GM23338 (cell line): ENCODE results near the gene ARF1. TPM values are rescaled to one million over a fixed set of nuclear protein-coding genes. Genes with fewer than 3 reads are reported as not detected.

Experiments used
- ATAC-seq: fragments of 200-7000 bp; cut with Tn5 transposase; 3 replicates; pipeline ENCODE4 v1.9.1; 2020
- DNase-seq: peaks from one replicate; pipeline ENCODE4 v3.0.0-alpha.2; 2015; ENCODE audit warnings: low spot score
- H2AFZ ChIP-seq: fragments of 200-600 bp; sonication (generic); 2 replicates; pipeline ENCODE4 v1.8.0; 2016; ENCODE audit warnings: antibody characterized with exemption, mild to moderate bottlenecking, moderate library complexity
- H3F3A ChIP-seq: fragments of 200-600 bp; sonication (generic); replicated peaks from 2 replicates; pipeline ENCODE4 v1.8.0; 2017; ENCODE audit warnings: antibody characterized with exemption, mixed run types, low read depth
- H3K27ac ChIP-seq: fragments of 200-600 bp; sonication (generic); 2 replicates; pipeline ENCODE4 v1.6.1; 2016; ENCODE audit warnings: low read depth
- H3K27me3 ChIP-seq: fragments of 200-600 bp; sonication (generic); 2 replicates; pipeline ENCODE4 v1.8.0; 2016; ENCODE audit warnings: mild to moderate bottlenecking, mixed run types, moderate library complexity; ENCODE audit not compliant: insufficient read depth
- H3K36me3 ChIP-seq: fragments of 200-600 bp; sonication (generic); 2 replicates; pipeline ENCODE4 v1.8.0; 2016; ENCODE audit warnings: mild to moderate bottlenecking; ENCODE audit not compliant: insufficient read depth
- H3K4me1 ChIP-seq: fragments of 200-600 bp; sonication (generic); 2 replicates; pipeline ENCODE4 v1.8.0; 2016; ENCODE audit warnings: mild to moderate bottlenecking, moderate library complexity; ENCODE audit not compliant: insufficient read depth
- H3K4me2 ChIP-seq: fragments of 200-600 bp; sonication (generic); 2 replicates; pipeline ENCODE4 v1.7.1; 2017; ENCODE audit warnings: mixed run types
- H3K4me3 ChIP-seq: fragments of 200-600 bp; sonication (generic); 2 replicates; pipeline ENCODE4 v1.6.1; 2016; ENCODE audit warnings: mixed run types
- H3K79me2 ChIP-seq: fragments of 200-600 bp; sonication (generic); replicated peaks from 2 replicates; pipeline ENCODE4 v1.8.0; 2017; ENCODE audit warnings: mild to moderate bottlenecking; ENCODE audit not compliant: insufficient read depth
- H3K9me2 ChIP-seq: fragments of 200-600 bp; sonication (generic); 2 replicates; pipeline ENCODE4 v1.8.0; 2017; ENCODE audit not compliant: insufficient read depth
- H4K20me1 ChIP-seq: fragments of 200-600 bp; sonication (generic); replicated peaks from 2 replicates; pipeline ENCODE4 v1.8.0; 2017; ENCODE audit warnings: mild to moderate bottlenecking; ENCODE audit not compliant: insufficient read depth
- H3K27ac Mint-ChIP-seq: 2 replicates; pipeline ENCODE4 v1.8.0; 2020; ENCODE audit warnings: inconsistent platforms, mild to moderate bottlenecking, moderate library complexity, mixed read lengths
- H3K27me3 Mint-ChIP-seq: 3 replicates; pipeline ENCODE4 v1.8.0; 2022; ENCODE audit warnings: low read depth, mild to moderate bottlenecking, moderate library complexity, mixed read lengths, inconsistent platforms; ENCODE audit not compliant: insufficient read depth, poor library complexity
- H3K36me3 Mint-ChIP-seq: 3 replicates; pipeline ENCODE4 v1.8.0; 2021; ENCODE audit warnings: low read depth, mild to moderate bottlenecking, inconsistent platforms, moderate library complexity, mixed read lengths
- H3K4me1 Mint-ChIP-seq: 3 replicates; pipeline ENCODE4 v1.8.0; 2020; ENCODE audit warnings: mild to moderate bottlenecking, inconsistent platforms, mixed read lengths
- H3K4me3 Mint-ChIP-seq: 3 replicates; pipeline ENCODE4 v1.8.0; 2021; ENCODE audit warnings: moderate library complexity, mild to moderate bottlenecking, inconsistent platforms, mixed read lengths
- H3K9me3 Mint-ChIP-seq: 3 replicates; pipeline ENCODE4 v1.8.0; 2020; ENCODE audit warnings: moderate library complexity, mild to moderate bottlenecking, inconsistent platforms, mixed read lengths
- CREB1 ChIP-seq: fragments of 250-450 bp; sonication (Bioruptor Pico); IDR thresholded peaks from 2 replicates; pipeline ENCODE4 v1.5.0; 2020; ENCODE audit warnings: low read depth, mild to moderate bottlenecking, moderate library complexity
- EZH2 ChIP-seq: fragments of 200-600 bp; sonication (generic); IDR thresholded peaks from one replicate; pipeline ENCODE4 v1.8.0; 2017; ENCODE audit warnings: antibody characterized with exemption, mild to moderate bottlenecking, low read depth; ENCODE audit not compliant: unreplicated experiment
- EZH2phosphoT487 ChIP-seq: fragments of 200-600 bp; sonication (generic); IDR thresholded peaks from one replicate; pipeline ENCODE4 v1.8.1; 2018; ENCODE audit warnings: antibody characterized with exemption; ENCODE audit not compliant: unreplicated experiment
- JUNB ChIP-seq: IDR thresholded peaks from one replicate; pipeline ENCODE4 v1.6.1; 2016; ENCODE audit warnings: antibody characterized with exemption; ENCODE audit not compliant: unreplicated experiment
- NANOG ChIP-seq: IDR thresholded peaks from 2 replicates; pipeline ENCODE4 v1.6.1; 2016; ENCODE audit warnings: antibody characterized with exemption, borderline replicate concordance
- POLR2AphosphoS5 ChIP-seq: IDR thresholded peaks from 2 replicates; pipeline ENCODE4 v1.6.1; 2016; ENCODE audit warnings: antibody characterized with exemption, low read depth
- STAT1 ChIP-seq: IDR thresholded peaks from one replicate; pipeline ENCODE4 v1.6.1; 2016; ENCODE audit warnings: antibody characterized with exemption; ENCODE audit not compliant: unreplicated experiment
- ZNF114 ChIP-seq: fragments of 250-450 bp; sonication (Bioruptor Pico); IDR thresholded peaks from 2 replicates; pipeline ENCODE4 v1.5.0; 2020; ENCODE audit warnings: mild to moderate bottlenecking, moderate library complexity
- ZNF331 ChIP-seq: fragments of 250-450 bp; sonication (Bioruptor Pico); IDR thresholded peaks from 2 replicates; pipeline ENCODE4 v1.5.0; 2020; ENCODE audit warnings: low read depth, mild to moderate bottlenecking, moderate library complexity
- polyA plus RNA-seq: library from polyadenylated mRNA; unstranded; fragments of >200 nt; fragmentation: Nextera tagmentation; extraction: Ambion mirVana; gene quantifications from 2 replicates; pipeline ENCODE4 v1.2.1, GENCODE V29; 2016
- total RNA-seq: library from RNA; depleted of rRNA; stranded (reverse); fragments of >200 nt; shearing (Covaris generic); gene quantifications from 2 replicates; pipeline ENCODE4 v1.2.3, GENCODE V29; 2014
- TF ChIP-seq, protein P1 (sequence below): IDR thresholded peaks from one replicate; pipeline ENCODE4 v1.6.1; 2018; ENCODE audit warnings: antibody characterized with exemption; ENCODE audit not compliant: unreplicated experiment
- TF ChIP-seq, protein P2 (sequence below), 2 experiments: fragments of 200-600 bp in 1 of 2; sonication (generic) in 1 of 2; conservative IDR thresholded peaks; 2 replicates each; pipeline versions ENCODE4 v1.5.1 to v1.6.1; 2016 to 2017; ENCODE audit warnings: antibody characterized with exemption in 2 of 2, low read depth in 2 of 2, mild to moderate bottlenecking in 2 of 2, moderate library complexity in 1 of 2
- TF ChIP-seq, protein P3 (sequence below): fragments of 250-450 bp; sonication (Bioruptor Pico); IDR thresholded peaks from 2 replicates; pipeline ENCODE4 v1.5.0; 2020; ENCODE audit warnings: mild to moderate bottlenecking, moderate library complexity
- TF ChIP-seq, protein P4 (sequence below): IDR thresholded peaks from 2 replicates; pipeline ENCODE4 v1.6.1; 2016; ENCODE audit warnings: antibody characterized with exemption

The ARF1 gene
- total and polyA plus RNA-seq, 2 experiments from 2014 or later, result 210 to 306 TPM

DNA sequence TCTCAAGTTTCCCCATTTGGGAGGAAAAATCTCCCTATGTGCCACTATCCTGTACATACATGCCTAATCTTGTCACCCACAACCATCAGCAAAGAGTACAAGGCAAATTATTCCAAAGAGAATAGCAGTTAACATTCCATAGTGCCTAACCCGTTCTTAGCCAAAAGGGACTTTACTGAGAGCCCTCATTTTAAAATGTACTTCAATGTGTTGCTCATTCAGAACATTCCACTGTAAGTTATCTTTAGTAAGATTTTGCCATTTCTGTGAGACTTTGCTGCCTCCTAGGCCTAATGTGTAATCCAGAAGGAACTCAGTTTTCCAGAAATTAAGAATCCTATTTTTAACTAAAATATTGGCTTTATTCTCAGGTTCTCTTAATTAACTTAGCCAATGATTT, 37.8 kb downstream of the ARF1 start:
- Mint-ChIP-seq H3K27ac (no peak overlapping the region), H3K36me3 (peaks cover 9% of the 10 kb centered on the region; the same call in 2 of the 3 replicates), H3K4me3 (no peak overlapping the region), H3K27me3 (peaks cover 10% of the 10 kb centered on the region), H3K9me3 (peaks cover 46% of the 10 kb centered on the region), H3K4me1 (no peaks in the 10 kb centered on the region)
- H3K27me3 ChIP-seq, result peaks cover 24% of the 10 kb centered on the region; the same call in 1 of the 2 replicates
- H3K9me2 ChIP-seq, result no peaks in the 10 kb centered on the region
- no peaks in the 10 kb centered on the region for H3F3A ChIP-seq
- H2AFZ ChIP-seq, result no peak overlapping the region
- H3K4me3 ChIP-seq, result no peak overlapping the region
- ATAC-seq (no peak), DNase-seq (no peak)
- no peaks in the 10 kb centered on the region for H3K4me1 ChIP-seq
- no peaks in the 10 kb centered on the region for H3K36me3 ChIP-seq
- no peak overlapping the region for H3K4me2 ChIP-seq
- no peak overlapping the region for H3K27ac ChIP-seq
- no peaks in the 10 kb centered on the region for H3K79me2 ChIP-seq
- TF ChIP-seq ZNF331 (CRISPR knock-in tag) (no peak), STAT1 (no peak), JUNB (no peak), EZH2 (no peak), ZNF114 (CRISPR knock-in tag) (no peak), POLR2AphosphoS5 (no peak), CREB1 (CRISPR knock-in tag) (no peak), EZH2phosphoT487 (no peak), NANOG (no peak)
- TF ChIP-seq, protein P1, sequence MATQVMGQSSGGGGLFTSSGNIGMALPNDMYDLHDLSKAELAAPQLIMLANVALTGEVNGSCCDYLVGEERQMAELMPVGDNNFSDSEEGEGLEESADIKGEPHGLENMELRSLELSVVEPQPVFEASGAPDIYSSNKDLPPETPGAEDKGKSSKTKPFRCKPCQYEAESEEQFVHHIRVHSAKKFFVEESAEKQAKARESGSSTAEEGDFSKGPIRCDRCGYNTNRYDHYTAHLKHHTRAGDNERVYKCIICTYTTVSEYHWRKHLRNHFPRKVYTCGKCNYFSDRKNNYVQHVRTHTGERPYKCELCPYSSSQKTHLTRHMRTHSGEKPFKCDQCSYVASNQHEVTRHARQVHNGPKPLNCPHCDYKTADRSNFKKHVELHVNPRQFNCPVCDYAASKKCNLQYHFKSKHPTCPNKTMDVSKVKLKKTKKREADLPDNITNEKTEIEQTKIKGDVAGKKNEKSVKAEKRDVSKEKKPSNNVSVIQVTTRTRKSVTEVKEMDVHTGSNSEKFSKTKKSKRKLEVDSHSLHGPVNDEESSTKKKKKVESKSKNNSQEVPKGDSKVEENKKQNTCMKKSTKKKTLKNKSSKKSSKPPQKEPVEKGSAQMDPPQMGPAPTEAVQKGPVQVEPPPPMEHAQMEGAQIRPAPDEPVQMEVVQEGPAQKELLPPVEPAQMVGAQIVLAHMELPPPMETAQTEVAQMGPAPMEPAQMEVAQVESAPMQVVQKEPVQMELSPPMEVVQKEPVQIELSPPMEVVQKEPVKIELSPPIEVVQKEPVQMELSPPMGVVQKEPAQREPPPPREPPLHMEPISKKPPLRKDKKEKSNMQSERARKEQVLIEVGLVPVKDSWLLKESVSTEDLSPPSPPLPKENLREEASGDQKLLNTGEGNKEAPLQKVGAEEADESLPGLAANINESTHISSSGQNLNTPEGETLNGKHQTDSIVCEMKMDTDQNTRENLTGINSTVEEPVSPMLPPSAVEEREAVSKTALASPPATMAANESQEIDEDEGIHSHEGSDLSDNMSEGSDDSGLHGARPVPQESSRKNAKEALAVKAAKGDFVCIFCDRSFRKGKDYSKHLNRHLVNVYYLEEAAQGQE, result no peak
- TF ChIP-seq, protein P2, sequence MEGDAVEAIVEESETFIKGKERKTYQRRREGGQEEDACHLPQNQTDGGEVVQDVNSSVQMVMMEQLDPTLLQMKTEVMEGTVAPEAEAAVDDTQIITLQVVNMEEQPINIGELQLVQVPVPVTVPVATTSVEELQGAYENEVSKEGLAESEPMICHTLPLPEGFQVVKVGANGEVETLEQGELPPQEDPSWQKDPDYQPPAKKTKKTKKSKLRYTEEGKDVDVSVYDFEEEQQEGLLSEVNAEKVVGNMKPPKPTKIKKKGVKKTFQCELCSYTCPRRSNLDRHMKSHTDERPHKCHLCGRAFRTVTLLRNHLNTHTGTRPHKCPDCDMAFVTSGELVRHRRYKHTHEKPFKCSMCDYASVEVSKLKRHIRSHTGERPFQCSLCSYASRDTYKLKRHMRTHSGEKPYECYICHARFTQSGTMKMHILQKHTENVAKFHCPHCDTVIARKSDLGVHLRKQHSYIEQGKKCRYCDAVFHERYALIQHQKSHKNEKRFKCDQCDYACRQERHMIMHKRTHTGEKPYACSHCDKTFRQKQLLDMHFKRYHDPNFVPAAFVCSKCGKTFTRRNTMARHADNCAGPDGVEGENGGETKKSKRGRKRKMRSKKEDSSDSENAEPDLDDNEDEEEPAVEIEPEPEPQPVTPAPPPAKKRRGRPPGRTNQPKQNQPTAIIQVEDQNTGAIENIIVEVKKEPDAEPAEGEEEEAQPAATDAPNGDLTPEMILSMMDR (conservative IDR thresholded peaks at IDR 0.05; ENCODE audit: low read depth in 2 of 2), result no peak
- TF ChIP-seq, protein P3, sequence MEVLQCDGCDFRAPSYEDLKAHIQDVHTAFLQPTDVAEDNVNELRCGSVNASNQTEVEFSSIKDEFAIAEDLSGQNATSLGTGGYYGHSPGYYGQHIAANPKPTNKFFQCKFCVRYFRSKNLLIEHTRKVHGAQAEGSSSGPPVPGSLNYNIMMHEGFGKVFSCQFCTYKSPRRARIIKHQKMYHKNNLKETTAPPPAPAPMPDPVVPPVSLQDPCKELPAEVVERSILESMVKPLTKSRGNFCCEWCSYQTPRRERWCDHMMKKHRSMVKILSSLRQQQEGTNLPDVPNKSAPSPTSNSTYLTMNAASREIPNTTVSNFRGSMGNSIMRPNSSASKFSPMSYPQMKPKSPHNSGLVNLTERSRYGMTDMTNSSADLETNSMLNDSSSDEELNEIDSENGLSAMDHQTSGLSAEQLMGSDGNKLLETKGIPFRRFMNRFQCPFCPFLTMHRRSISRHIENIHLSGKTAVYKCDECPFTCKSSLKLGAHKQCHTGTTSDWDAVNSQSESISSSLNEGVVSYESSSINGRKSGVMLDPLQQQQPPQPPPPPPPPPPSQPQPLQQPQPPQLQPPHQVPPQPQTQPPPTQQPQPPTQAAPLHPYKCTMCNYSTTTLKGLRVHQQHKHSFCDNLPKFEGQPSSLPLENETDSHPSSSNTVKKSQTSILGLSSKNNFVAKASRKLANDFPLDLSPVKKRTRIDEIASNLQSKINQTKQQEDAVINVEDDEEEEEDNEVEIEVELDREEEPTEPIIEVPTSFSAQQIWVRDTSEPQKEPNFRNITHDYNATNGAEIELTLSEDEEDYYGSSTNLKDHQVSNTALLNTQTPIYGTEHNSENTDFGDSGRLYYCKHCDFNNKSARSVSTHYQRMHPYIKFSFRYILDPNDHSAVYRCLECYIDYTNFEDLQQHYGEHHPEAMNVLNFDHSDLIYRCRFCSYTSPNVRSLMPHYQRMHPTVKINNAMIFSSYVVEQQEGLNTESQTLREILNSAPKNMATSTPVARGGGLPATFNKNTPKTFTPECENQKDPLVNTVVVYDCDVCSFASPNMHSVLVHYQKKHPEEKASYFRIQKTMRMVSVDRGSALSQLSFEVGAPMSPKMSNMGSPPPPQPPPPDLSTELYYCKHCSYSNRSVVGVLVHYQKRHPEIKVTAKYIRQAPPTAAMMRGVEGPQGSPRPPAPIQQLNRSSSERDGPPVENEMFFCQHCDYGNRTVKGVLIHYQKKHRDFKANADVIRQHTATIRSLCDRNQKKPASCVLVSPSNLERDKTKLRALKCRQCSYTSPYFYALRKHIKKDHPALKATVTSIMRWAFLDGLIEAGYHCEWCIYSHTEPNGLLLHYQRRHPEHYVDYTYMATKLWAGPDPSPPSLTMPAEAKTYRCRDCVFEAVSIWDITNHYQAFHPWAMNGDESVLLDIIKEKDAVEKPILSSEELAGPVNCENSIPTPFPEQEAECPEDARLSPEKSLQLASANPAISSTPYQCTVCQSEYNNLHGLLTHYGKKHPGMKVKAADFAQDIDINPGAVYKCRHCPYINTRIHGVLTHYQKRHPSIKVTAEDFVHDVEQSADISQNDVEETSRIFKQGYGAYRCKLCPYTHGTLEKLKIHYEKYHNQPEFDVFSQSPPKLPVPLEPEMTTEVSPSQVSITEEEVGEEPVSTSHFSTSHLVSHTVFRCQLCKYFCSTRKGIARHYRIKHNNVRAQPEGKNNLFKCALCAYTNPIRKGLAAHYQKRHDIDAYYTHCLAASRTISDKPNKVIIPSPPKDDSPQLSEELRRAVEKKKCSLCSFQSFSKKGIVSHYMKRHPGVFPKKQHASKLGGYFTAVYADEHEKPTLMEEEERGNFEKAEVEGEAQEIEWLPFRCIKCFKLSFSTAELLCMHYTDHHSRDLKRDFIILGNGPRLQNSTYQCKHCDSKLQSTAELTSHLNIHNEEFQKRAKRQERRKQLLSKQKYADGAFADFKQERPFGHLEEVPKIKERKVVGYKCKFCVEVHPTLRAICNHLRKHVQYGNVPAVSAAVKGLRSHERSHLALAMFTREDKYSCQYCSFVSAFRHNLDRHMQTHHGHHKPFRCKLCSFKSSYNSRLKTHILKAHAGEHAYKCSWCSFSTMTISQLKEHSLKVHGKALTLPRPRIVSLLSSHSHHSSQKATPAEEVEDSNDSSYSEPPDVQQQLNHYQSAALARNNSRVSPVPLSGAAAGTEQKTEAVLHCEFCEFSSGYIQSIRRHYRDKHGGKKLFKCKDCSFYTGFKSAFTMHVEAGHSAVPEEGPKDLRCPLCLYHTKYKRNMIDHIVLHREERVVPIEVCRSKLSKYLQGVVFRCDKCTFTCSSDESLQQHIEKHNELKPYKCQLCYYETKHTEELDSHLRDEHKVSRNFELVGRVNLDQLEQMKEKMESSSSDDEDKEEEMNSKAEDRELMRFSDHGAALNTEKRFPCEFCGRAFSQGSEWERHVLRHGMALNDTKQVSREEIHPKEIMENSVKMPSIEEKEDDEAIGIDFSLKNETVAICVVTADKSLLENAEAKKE, result no peak
- TF ChIP-seq, protein P4, sequence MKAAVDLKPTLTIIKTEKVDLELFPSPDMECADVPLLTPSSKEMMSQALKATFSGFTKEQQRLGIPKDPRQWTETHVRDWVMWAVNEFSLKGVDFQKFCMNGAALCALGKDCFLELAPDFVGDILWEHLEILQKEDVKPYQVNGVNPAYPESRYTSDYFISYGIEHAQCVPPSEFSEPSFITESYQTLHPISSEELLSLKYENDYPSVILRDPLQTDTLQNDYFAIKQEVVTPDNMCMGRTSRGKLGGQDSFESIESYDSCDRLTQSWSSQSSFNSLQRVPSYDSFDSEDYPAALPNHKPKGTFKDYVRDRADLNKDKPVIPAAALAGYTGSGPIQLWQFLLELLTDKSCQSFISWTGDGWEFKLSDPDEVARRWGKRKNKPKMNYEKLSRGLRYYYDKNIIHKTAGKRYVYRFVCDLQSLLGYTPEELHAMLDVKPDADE, result no peak
- no peaks in the 10 kb centered on the region for H4K20me1 ChIP-seq
